Measurements from ENCODE around the gene RIT1.

GRCh38 chr1:155904261-155904660 lies 6.9 kb downstream of the RIT1 start:
- no peak for TF ChIP-seq CTCF (IDR thresholded peaks at IDR 0.05; ENCODE audit: control extremely low read depth in 1 of 3, insufficient read depth in 1 of 3, low read depth in 1 of 3, low read length in 3 of 3)
- TF ChIP-seq MAX (IDR thresholded peaks at IDR 0.05) = no peak
